Brain microvascular endothelial cell (primary cell): Measurements from ENCODE around the gene PRSS22.

Experiments
- DNase-seq: peaks from one replicate; pipeline ENCODE4 v3.0.0-alpha.2; 2020
- H3K27ac ChIP-seq: fragments of 250-450 bp; sonication (Bioruptor Pico); 2 replicates; pipeline ENCODE4 v1.5.1; 2020; ENCODE audit warnings: mild to moderate bottlenecking, moderate library complexity
- H3K27me3 ChIP-seq: fragments of 250-450 bp; sonication (Bioruptor Pico); replicated peaks from 2 replicates; pipeline ENCODE4 v1.5.1; 2020; ENCODE audit warnings: mild to moderate bottlenecking
- H3K36me3 ChIP-seq: fragments of 250-450 bp; sonication (Bioruptor Pico); replicated peaks from 2 replicates; pipeline ENCODE4 v1.5.1; 2020; ENCODE audit warnings: mild to moderate bottlenecking
- H3K4me3 ChIP-seq: 2 replicates; pipeline ENCODE4 v1.5.1; 2011; ENCODE audit warnings: low read depth, mild to moderate bottlenecking, control low read depth, low read length, moderate library complexity
- in situ Hi-C: cut with HindIII; loops from 2 replicates; pipeline ENCODE4 v1.10.0; 2017; ENCODE audit warnings: low sequenced_read_pairs, low pct_ligation_motif_present
- TF ChIP-seq, protein P1 (sequence below): IDR thresholded peaks from 2 replicates; pipeline ENCODE4 v1.5.1; 2011; ENCODE audit warnings: low read depth, mild to moderate bottlenecking, moderate library complexity, low read length, control low read depth, inconsistent platforms; ENCODE audit errors: missing control alignments

PRSS22 gene

DNA sequence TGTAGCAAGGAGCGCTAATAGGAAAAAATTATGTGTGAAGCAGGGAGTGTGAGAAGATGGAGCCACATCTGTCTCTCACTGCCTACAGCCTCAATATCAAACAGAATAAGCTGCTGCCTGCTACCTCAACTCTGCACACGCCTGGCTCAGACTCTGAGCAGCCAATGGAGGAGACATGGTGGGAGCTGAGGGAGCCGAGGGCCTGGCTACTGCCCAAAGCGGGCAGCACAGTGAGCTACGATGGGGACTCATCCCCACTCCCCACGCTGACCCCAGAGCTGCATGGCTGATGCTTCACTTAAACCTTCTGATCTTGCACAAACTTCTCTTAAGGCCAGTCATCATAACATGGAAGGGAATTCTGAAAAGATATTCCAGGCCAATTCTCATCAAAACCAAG is 14.0 kb upstream of the PRSS22 start:
- no peaks in the 10 kb centered on the region for H3K36me3 ChIP-seq
- no peaks in the 10 kb centered on the region for H3K27me3 ChIP-seq
- no peak for DNase-seq
- TF ChIP-seq, protein P1, sequence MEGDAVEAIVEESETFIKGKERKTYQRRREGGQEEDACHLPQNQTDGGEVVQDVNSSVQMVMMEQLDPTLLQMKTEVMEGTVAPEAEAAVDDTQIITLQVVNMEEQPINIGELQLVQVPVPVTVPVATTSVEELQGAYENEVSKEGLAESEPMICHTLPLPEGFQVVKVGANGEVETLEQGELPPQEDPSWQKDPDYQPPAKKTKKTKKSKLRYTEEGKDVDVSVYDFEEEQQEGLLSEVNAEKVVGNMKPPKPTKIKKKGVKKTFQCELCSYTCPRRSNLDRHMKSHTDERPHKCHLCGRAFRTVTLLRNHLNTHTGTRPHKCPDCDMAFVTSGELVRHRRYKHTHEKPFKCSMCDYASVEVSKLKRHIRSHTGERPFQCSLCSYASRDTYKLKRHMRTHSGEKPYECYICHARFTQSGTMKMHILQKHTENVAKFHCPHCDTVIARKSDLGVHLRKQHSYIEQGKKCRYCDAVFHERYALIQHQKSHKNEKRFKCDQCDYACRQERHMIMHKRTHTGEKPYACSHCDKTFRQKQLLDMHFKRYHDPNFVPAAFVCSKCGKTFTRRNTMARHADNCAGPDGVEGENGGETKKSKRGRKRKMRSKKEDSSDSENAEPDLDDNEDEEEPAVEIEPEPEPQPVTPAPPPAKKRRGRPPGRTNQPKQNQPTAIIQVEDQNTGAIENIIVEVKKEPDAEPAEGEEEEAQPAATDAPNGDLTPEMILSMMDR = no peak
- no peak overlapping the region for H3K27ac ChIP-seq
- H3K4me3 ChIP-seq = no peak overlapping the region
- in situ Hi-C loops = no loop called here

DNA sequence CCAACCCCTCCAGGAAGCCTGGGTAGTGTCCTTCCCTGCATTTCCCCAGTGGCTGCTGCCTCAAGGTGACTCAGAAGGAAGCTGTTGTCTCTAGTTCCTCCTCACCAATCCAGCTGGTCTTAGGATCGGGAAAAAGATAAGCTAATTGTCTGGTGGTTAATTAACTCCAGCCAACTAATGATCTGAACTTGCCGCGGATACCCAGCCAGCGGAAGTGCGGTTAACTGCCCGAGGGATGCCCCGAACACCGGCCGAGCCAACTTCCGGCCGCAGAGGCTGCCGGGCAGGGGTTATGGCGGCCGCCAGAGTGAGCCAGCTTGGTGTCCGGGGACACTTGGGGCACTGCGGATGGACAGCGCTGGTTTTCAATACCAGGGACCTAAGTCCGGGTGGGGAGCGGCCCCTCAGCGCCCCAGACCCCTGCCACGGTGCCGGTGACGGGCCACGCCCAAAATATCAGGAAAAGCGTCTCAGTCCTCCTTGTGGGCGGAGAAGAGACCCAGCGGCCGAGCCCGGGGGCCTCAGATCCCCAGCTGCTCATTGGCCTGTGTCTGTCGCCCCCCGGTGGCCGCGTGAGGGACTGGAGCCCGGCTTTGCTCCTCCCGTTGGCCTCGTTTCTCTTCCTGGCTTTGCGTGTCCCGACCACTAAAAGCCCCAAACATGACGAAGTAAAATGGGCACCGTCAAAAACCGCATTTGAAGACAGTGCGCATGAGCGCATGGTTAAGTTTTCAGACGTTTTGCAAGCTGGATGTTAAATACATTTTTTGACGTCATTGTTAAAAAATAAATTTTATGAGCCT is 10.2 kb upstream of the PRSS22 start:
- Histone ChIP-seq H3K27me3 (no peaks in the 10 kb centered on the region), H3K36me3 (no peaks in the 10 kb centered on the region), H3K27ac (peak overlapping the region; percentile 93), H3K4me3 (peak overlapping the region; percentile 62)
- TF ChIP-seq, protein P1 = peak; percentile 98
- peak; percentile 96 for DNase-seq
- in situ Hi-C loops = no loop called here

GRCh38 chr16:2867661-2867986 is 9.7 kb upstream of the PRSS22 start:
- in situ Hi-C loops = no loop called here
- no peaks in the 10 kb centered on the region for H3K36me3 ChIP-seq
- H3K27me3 ChIP-seq = no peaks in the 10 kb centered on the region
- peak overlapping the region; percentile 93 for H3K27ac ChIP-seq
- no peak for DNase-seq
- TF ChIP-seq, protein P1 = no peak
- H3K4me3 ChIP-seq = peak overlapping the region; percentile 62

- Histone ChIP-seq H3K27ac (no peak overlapping the region), H3K36me3 (no peaks in the 10 kb centered on the region), H3K4me3 (no peak overlapping the region), H3K27me3 (no peaks in the 10 kb centered on the region)
- DNase-seq = no peak
- in situ Hi-C loops = no loop called here
- TF ChIP-seq, protein P1 = no peak
Measured at GRCh38 chr16:2866431-2866830, 8.5 kb upstream of the PRSS22 start.

DNA sequence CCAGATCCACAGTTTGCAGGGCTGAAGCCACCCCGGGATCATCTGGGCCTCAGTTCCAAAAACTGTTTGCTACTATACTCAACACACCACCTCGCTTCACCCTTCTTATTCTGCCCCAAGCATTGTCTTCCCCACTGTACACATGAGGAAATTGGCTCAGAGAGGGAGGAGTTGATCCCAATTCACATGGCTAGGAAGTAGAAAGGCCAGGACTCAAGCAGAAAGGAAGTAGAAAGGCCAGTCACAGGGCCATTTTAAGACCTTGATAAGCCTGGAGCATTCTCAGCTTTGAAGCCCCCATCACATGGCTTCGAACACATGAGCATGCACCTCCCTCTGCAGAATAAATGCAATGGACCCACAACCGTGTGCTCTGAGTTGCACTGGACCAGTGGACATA is 7.7 kb upstream of the PRSS22 start:
- Histone ChIP-seq H3K36me3 (no peaks in the 10 kb centered on the region), H3K4me3 (no peak overlapping the region), H3K27me3 (no peaks in the 10 kb centered on the region), H3K27ac (no peak overlapping the region)
- TF ChIP-seq, protein P1 = no peak
- no peak for DNase-seq
- in situ Hi-C loops = no loop called here
